DMS114 treated with DMSO at 0.1 percent for 48 hours (cell line): ENCODE results near the gene STOX2.

Source experiments
- DNase-seq: peaks from one replicate; lab custom pipeline; 2025; ENCODE audit not compliant: unreplicated experiment; lab: John Stamatoyannopoulos, UW

Gene STOX2, protein sequence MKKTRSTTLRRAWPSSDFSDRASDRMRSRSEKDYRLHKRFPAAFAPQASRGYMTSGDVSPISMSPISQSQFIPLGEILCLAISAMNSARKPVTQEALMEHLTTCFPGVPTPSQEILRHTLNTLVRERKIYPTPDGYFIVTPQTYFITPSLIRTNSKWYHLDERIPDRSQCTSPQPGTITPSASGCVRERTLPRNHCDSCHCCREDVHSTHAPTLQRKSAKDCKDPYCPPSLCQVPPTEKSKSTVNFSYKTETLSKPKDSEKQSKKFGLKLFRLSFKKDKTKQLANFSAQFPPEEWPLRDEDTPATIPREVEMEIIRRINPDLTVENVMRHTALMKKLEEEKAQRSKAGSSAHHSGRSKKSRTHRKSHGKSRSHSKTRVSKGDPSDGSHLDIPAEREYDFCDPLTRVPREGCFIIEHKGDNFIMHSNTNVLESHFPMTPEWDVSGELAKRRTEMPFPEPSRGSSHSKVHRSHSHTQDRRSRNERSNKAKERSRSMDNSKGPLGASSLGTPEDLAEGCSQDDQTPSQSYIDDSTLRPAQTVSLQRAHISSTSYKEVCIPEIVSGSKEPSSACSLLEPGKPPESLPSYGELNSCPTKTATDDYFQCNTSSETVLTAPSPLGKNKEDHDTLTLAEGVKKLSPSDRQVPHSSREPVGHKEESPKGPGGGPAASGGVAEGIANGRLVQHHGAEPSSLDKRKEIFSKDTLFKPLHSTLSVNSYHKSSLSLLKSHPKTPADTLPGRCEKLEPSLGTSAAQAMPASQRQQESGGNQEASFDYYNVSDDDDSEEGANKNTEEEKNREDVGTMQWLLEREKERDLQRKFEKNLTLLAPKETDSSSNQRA (N-terminal part only)

DNA sequence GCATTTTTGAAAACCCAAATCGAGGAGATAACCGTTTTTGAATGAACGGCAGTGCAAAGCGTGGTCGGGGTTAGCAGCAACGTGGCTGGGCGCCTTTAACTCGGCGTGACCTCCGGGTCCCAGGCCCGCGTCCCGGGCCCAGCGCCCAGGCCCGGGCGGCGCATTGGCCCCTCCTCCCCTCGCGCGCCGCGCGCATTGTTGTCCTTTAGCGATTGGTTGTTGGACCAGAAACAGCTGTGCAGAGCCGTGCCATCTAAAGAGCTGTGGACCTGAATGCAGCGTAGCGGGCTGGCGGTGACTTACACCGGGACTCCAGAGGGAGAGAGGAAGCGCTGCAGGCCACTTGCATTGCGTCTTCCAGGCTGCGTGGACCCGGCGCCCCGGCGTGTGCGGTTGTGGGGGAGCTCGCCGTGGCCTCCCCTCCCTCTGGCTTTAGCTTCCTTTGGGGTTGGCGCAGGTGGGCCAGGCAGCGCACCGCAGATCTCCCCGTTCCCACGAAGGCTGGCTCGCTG lies at the start of gene STOX2:
Gene STOX2, plus strand, starts transcription at position 227 of the 512 bp plus-strand sequence. CDS start 1,484 bp downstream, outside the sequence.
- DNase-seq: no peak

DNA sequence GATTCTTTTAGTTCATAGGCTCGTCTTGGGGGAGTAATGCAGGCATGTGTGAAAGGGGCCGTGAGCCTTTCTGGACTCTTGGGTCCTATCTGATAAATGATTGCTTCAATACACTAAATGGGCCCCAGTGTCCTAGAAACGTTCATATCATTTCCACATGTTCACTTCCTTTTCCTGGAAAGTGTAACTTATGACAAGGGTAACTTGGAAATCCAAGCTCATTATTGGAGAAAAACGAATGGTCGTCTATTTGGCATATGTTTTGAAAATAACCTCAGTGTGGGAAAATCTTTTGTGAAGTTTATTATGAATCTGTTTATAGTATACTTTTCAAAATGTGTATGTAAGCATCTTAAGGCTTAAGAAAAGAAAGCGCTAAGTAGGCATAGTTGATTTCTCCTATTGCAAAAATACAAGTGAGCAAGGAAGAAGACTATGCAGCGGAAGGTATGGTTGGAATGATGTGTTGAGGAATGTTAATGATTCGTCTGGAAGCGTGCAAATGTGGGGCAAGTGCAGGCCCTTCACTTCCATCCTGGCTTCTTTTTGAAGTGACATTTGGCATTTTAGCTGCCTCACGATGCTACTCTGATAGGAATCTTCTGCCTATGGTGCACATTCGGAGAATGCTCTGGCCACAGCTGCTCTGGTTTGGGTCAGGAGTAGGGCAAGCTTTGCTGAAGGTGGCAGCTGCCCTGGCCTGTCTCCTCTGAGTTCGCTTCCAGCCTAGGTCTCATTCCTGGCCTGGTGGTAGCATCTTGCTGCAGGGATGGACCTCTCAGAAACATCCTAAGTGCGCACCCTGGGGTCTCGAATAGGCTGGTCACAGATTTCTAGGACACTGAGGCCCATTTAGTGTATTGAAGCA lies 49.5 kb upstream of the STOX2 start:
- no peak for DNase-seq

DNA sequence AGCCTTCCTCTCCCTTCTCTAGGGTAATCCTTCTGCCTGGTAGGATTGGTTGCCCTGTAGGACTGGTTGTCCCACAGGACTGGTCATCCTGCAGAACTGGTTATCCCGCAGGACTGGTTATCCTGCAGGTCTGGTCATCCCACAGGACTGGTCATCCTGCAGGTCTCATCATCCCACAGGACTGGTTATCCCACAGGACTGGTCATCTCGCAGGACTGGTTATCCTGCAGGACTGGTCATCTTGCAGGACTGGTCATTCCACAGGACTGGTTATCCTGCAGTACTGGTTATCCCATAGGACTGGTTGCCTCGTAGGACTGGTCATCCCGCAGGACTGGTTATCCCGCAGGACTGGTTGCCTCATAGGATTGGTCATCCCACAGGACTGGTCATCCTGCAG lies 48.1 kb upstream of the STOX2 start:
- DNase-seq: no peak

DNA sequence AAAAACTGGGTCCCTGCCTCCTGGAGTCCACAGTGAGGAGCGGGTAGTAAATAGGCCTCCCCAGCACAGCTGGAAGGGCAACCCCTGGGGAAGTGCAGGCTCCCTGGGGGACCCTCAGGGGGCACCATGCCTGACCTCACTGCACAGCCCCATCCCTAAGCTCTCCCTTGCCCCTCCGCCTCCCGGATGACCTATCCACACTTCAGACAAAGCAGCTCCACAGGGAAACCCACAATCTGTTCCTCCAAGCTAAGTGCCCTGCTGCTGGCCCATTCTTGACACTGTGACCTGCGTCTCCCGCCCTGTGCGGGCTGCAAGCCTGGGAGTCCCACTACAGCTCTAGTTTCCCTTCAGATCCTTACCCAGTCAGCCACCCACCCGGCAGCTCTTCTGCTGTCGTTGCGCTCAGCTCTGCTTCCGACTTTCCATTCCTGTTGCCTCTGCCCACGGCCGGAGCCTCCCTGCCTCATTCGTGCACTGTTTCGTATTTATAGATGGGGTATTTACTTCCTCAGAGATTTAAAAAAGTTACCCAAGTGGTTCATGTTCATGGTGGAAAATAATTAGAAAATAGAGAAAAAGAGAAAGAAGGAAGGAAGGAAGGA lies 47.0 kb upstream of the STOX2 start:
- DNase-seq: no peak

DNA sequence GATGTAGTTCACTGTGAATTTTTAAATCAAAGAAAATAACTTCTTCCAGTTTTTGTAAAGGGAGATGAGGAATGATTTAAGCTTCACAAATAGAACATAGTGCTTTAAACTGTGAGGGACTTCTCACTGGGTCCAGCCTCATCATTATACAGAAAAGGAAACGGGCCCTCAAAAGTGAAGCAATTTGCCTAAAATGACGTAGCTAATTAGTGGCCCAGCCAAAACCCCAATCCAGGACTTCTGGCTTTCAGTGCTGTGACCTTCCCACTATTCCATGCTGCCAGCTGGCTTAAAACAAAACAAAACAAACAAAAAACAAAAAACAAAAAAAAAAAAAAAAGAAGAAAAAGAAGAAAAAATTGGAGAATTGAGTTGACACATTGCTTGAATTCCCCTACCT lies 45.0 kb upstream of the STOX2 start:
- no peak for DNase-seq

DNA sequence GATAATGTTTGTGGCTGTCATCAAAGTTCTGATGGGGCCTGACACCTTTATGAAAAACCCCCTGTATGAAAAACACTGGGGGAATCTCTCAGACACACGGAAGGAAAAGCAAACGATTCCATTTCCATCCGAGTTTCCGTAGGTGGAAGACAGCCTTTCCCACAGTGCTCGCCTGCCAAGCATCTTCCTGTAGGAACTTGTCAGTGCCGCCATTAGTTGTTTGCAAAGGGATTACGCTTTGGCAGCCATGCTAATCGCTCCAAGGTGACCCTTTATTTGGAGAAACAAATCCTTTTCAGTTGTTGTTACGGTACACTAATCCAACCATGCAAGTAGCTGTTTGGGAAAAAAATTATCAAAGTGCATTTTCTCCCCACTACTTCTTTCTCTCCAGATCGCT lies 44.4 kb upstream of the STOX2 start:
- DNase-seq: no peak

DNA sequence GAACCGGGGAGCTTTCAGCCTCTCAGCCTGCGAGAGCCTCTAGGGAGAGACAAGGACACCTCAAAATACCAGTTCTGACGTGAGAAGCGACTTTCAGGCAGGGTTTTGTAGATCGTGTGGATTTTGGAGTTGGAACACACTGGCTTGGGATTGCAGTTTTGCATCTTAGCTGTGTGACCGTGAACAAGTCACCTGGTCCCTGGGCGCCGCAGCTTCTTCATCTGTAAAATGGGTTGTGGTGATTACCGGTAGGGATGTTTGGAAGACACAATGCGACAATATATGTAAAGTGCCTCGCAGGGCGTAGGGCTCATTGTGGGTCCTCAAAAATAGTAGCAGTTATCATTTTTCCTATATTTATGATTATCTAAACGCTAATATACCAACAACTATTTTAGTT lies 43.7 kb upstream of the STOX2 start:
- no peak for DNase-seq

DNA sequence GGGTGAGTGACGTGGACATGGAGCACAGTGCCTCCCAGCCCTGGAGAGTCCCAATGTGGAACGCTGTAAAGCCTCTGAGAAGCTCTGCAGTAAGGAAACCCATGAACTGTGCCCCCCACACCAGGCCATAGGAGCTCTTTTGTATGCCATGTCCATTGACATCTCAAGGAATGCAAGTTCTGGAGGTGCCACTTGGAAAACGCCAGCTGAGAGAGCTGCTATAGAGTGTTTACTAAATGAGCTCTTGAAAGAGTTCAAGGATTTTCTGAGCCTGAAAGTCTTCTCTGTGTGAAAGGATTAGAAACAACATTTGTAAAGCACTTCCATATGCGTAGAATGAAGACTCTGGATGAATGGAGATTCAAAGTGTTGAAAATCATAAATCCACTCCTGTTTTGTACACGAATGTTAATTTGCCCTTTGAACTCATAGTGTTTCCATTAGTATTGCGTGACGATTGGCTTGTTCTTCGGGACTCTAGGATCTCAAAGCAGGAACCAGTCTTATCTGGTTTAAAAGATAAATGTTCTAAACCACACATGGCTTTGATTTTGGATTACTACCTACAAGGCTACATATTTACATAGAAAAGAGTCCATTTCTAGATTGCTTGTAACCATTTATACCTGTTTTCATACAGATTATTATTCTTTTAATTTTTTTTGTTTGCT lies 41.8 kb upstream of the STOX2 start:
- DNase-seq: no peak

DNA sequence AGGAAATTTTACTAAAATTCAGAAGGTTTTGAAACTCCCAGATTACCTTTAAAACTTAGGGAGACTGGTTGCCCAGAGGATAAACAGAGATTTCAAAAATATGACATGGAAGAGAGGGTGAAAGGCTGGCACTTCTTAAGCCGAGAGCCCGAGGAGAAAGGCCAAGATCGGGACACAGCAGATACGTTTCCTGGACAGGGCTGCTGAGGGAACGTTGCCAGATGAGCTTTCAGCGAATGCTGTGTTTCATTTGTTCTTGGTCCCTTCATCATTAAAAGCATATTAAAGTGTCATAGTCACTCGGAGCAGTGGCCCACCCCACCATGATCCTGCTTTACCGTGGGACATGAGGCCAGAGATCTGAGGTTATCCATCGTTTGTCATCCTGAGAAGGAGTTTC lies 37.9 kb upstream of the STOX2 start:
- no peak for DNase-seq

DNA sequence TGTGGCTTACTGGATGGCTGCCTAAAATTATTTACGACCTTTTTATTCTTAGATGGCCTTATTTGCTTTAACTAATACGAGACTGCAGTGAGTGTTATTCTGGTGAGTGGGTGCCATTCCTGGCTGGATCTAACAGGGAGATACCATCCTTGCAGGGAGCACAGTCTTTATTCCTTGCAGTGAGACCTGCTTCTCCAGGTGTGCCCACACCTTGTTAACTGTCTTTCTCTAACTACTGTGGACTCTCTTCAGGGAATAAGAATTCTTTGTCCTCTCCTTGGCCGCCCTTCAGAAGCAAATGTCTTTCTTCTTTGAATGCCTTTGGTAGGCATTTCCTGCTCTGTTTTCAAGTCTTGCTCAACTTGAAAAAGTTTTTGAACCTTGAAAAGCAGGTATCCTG lies 34.1 kb upstream of the STOX2 start:
- DNase-seq: no peak

DNA sequence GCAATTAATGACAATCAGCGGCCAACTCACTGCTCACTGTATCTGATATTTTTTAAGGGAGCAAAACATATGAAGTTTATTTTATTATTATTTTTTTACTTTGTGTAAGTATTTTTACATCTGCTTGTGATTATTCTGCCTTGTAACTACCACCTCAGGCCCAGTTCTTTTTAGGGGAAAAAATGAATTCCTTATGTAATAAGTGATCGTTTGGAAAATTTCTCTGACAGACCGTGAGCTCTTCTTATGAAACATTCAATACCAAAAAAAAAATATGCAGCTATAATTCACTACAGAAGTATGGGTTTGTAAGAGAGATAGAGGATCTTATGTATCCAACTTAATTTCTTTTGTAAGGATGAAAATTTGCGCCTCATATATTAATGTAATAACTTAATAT lies 33.5 kb upstream of the STOX2 start:
- DNase-seq: no peak

DNA sequence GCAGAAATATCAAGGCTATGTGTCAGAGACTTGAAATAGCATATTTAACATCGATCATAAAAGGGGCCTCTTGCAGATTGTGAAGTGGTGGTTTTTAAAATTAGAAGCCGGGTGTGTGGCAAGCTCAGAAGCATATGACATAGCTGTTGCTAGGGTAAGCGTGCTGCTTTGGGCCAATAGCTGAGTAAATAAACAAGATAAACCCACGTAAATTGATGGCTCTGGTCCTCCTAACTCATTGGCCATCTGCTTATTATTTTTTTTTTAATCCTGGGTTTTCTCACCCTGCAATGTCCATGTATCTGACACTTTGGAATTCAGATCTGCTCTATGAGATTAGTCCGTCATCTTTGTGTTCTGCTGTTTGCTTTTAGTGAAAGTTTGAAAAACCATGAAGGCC lies 32.6 kb upstream of the STOX2 start:
- DNase-seq: no peak

DNA sequence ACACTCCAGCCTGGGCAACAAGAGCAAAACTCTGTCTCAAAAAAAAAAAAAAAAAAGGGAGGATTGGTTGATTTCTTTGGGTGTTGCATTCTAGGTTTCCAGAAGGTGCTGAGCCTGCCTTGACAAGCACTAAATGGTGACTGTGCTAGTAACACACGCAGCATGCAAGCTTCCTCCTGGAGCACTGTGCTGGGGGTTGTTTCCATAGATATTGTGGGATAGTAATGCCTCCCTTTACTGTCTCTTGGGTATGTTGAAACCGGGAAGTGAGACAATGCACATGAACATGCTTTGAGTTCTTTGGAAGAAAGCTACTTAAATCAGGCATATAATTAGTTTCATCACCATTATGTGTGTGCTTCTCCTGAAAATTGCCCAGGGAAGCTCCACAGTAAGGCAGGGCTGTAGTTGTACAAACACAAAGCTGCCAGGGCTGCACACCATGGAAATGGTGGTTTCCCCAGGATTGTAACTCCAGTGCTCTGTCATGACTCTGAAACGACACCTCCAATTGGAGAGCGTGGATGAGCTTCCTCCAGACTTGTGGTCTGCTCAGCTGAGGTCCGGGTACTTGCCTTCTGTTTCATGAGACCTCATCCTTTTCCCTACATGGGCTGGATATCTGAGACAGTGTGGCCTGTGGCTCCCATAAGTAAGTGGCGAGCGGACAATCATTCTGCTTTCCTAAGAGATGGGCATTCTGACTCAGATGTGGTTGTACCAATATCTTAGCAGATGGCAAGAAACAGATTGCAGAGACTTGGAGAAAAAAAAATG lies 31.5 kb upstream of the STOX2 start:
- DNase-seq: no peak

DNA sequence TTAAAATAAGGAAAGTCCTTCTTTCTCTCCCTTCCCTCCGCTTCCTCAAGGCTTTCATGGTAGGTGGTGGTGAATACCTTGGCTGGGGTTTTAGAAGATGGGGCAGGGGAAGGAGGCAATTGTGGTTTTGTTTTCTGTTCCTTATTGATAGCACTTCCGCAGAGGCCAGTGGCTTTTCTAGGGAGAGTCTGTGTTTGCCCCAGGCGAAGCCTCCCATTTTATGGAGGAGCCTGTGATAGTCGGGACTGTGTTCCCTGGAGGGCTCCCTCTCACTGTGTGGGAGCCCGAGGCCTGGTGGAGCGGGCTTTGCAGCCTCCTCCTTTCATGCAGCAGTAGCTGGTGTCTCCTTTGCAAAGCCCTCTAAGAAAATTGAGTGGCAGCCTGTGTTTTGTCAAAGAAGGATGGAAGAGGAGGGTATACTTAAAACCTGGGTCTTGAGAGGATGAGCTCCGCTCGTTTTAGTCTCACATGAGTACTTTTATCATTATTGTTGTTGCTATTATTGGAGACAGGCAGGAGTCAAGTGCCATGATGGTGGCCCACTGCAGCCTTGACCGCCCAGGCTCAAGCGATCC lies 29.8 kb upstream of the STOX2 start:
- DNase-seq: no peak

DNA sequence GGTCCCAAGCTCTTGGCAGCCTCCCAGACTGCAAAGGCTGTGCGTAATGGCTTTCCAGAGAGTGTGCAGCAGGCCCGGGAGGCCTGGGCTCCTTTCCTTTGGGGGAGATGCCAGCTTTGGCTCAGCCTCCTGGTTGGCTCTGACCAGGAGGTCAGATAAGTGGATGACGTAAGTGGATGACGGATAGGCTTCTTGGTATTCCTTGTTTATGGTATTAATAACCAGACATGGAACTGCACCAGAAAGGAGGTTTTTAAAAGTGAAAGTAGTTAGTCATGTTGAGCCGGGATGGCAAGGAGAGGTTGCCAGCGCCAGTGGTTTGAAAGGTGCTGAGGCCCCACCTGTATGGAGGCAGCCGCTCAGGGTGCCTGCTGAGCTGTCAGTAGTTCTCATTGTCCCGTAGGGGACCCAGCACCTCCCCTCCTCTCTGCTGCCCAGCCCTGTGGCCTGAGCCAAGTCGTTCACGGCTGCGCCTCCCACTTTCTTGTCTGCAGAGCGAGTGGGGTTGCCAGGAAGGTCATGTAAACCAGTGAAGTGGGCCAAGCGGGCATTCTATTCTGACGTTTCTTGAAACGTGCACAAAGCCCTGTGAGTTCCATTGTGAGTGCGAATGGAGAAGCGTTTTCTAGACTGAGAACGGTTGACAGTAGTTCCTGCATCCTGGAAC lies 28.7 kb upstream of the STOX2 start:
- DNase-seq: no peak

DNA sequence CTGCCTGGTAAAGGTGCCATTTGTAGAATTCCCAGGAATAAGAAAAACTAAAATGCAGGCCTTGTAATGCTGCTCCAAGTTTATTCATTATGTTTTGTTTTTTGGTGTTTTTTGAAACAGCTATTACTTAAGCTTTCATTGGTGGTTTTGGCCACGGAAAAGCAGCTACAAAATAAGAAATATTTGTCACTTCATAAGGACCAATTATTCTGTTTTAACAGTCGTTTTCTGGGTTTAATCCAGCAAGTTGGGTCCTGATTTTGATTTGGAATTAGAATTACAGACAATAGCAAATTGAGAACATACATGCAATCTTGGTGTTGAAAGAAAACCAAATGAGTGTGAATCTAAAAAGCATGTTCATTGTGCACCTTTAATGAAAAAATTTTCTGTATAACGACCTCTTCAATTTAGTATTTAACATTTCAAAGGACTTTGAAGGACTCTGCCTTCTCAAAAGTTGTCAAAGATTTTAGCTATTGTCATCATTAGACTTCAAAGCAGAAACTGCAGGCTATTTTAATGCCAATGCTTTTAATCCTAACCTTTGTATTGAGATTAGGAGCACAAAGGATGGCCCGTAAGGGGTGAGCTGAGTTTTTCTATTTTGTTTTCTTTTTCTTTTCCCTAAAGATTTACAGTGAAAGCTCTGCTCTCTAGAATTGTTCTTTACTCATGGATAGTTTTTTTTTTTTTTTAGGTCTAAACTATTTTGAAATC lies 26.7 kb upstream of the STOX2 start:
- DNase-seq: no peak

DNA sequence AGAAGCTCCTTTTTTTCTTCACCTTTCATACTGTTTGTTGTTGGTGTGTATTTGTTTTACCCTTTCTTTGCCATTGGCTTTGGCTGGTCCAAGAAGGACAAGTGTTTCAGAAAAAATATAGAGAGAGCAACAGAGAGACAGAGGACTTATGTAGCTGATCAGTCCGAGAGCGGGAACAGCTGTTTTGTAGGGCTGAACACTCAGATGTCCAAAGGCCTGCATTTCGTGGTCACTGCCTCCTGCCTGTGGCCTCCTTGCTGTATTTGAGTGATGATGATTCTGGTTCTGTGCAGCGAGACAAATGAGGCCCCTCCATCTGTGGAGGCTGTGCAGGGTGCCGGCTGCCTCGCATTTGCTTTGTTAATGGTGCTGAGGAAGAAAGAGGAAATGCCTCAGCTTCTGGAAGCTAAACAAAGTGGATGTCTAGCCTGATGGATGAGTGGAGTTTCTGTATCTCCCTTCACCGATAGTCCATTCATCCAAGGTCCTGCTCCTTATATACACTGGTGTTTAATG lies 19.8 kb upstream of the STOX2 start:
- DNase-seq: no peak

DNA sequence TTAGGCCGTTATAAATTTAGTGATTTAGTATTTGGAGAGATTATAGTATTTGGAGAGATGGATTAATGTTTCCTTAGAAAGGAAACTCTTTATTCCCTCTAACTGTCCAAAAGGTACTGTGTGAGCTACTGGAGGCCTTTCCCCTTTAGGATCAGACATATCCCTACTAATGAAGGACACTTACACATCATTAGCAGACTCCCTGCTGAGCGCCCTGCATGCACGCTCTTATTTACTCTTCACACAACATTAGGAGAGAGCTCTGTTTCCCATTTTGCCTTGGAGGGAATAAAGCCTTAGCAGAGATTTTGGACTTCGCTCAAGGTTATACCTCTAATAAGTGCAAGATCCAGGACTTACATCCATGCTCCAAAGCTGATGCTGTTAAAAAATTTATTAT lies 17.8 kb upstream of the STOX2 start:
- no peak for DNase-seq
